Lower leg skin (tissue), 4 donors: Measurements from ENCODE around the gene DENND1A. TPM values are rescaled to one million over a fixed set of nuclear protein-coding genes. Genes with fewer than 3 reads are reported as not detected.

Experiments used
- DNase-seq, 2 donors: peaks; one replicate each; pipeline ENCODE4 v3.0.0-alpha.2; 2019; ENCODE audit warnings: low spot score in 2 of 2
- H3K4me3 ChIP-seq: fragments of 200-600 bp; sonication (generic); 2 replicates; pipeline ENCODE4 v1.5.1; 2017; ENCODE audit warnings: mild to moderate bottlenecking, low read depth; ENCODE audit not compliant: poor library complexity, severe bottlenecking
- POLR2A ChIP-seq, 2 donors: fragments of 450-650 bp; IDR thresholded peaks; one replicate each; pipeline ENCODE4 v1.6.1; 2016 to 2017; ENCODE audit warnings: antibody characterized with exemption in 2 of 2, mild to moderate bottlenecking in 1 of 2, moderate library complexity in 1 of 2
- WGBS, 2 donors: methylation state at CpG; one replicate each; pipeline ENCODE4 v1.1.5; 2018; 5-methylcytosine and 5-hydroxymethylcytosine counted together
- intact Hi-C: fragments of 100-400 bp; cut with DNase I; formaldehyde crosslinking; loops from one replicate; pipeline ENCODE4 v1.15.0; 2023; ENCODE audit warnings: low total_unique reads
- total RNA-seq, 4 donors: library from RNA; depleted of rRNA; stranded (reverse); fragments of >200 nt; gene quantifications; one replicate each; pipeline ENCODE4 v1.1.0, GENCODE V29; 2016
- TF ChIP-seq, protein P1 (sequence below), 3 donors: fragments of 450-650 bp; IDR thresholded peaks; one replicate each; pipeline ENCODE4 v1.5.1; 2016; ENCODE audit warnings: antibody characterized with exemption in 3 of 3, mild to moderate bottlenecking in 3 of 3, moderate library complexity in 2 of 3

DENND1A gene
- total RNA-seq, 4 donors from 2014 or later: 6.5 to 16.3 (median 12.3) TPM

DNA sequence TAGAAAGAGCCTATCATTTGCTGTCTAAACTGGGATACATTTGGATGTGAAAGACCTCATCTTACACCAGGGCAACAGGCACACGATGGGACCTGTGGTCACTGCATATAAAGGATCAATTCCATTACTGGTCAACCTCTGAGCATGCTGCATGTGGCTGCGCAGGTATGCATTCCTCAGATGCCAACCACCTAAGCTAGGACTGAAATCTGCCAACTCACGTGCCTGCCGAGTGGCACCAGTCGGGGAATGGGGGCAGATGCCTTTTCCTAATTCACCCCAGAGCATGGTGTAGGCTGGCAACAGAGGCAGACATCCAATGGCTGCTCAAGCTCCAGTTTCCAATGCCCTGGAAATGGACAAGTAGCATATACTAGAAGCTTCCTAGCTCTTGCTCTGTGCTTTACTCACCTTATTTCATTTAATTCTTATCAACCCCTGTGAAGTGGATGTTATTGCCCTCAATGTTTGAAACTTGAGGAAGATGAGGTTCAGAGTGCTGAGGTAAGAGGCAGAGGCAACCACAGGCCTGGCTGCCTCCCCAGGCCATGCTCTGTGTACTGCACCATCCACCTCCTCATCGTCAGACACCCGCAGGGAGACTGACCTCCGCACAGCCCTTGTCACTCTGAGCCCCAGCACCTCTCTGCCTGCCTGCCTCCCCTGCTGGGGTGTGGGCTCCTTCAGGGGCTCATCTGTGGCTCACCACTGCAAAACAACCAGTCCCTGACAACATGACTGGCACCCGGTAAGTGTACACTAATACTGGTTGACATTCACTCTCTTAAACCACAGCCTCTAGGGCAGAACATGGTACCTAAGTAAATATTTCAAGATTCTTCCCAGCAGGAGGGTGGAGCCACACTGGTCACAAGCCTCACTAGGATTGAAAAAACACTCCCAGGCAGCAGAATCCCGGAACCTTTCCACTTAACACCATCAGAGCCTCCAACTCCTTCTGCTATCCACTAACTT, 345.4 kb downstream of the DENND1A start:
- DNase-seq: no peak
- 93 to 94% methylated on average over 10 of the region's 10 CpGs for WGBS, 2 donors
- H3K4me3 ChIP-seq: no peak overlapping the region
- intact Hi-C loops: no loop called here
- TF ChIP-seq, protein P1, sequence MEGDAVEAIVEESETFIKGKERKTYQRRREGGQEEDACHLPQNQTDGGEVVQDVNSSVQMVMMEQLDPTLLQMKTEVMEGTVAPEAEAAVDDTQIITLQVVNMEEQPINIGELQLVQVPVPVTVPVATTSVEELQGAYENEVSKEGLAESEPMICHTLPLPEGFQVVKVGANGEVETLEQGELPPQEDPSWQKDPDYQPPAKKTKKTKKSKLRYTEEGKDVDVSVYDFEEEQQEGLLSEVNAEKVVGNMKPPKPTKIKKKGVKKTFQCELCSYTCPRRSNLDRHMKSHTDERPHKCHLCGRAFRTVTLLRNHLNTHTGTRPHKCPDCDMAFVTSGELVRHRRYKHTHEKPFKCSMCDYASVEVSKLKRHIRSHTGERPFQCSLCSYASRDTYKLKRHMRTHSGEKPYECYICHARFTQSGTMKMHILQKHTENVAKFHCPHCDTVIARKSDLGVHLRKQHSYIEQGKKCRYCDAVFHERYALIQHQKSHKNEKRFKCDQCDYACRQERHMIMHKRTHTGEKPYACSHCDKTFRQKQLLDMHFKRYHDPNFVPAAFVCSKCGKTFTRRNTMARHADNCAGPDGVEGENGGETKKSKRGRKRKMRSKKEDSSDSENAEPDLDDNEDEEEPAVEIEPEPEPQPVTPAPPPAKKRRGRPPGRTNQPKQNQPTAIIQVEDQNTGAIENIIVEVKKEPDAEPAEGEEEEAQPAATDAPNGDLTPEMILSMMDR (IDR thresholded peaks at IDR 0.05): no peak
- TF ChIP-seq POLR2A (IDR thresholded peaks at IDR 0.05): no peak

- no peak overlapping the region for H3K4me3 ChIP-seq
- 94% methylated on average over 2 of the region's 2 CpGs for WGBS, 2 donors
- no peak for DNase-seq
- no peak for TF ChIP-seq POLR2A (IDR thresholded peaks at IDR 0.05)
- TF ChIP-seq, protein P1 (IDR thresholded peaks at IDR 0.05): no peak
- intact Hi-C loops: no loop called here
Measured at GRCh38 chr9:123583646-123584045, 346.3 kb downstream of the DENND1A start.

DNA sequence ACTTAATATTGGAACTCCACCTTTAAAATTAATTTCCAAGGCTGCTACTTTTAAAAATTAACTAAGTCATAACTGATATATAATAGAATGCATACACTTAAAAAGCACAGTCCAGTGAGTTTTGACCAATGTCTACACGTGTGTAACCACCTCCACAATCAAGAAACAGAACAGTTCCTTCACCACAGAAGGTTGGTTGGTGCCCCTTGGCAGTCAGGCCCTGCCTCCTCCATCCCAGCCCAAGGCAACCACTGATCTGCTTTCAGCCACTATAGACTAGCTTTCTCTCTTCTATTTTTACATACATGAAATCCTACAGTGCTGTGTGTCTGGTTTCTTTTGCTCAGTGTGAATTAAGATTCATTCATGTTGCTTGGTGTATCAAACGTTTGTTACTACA, 358.7 kb downstream of the DENND1A start:
- TF ChIP-seq POLR2A (IDR thresholded peaks at IDR 0.05): no peak
- TF ChIP-seq, protein P1 (IDR thresholded peaks at IDR 0.05): no peak
- no peak for DNase-seq
- no peak overlapping the region for H3K4me3 ChIP-seq
- intact Hi-C loops: no loop called here
- 74 to 79% methylated on average over 2 of the region's 2 CpGs for WGBS, 2 donors

DNA sequence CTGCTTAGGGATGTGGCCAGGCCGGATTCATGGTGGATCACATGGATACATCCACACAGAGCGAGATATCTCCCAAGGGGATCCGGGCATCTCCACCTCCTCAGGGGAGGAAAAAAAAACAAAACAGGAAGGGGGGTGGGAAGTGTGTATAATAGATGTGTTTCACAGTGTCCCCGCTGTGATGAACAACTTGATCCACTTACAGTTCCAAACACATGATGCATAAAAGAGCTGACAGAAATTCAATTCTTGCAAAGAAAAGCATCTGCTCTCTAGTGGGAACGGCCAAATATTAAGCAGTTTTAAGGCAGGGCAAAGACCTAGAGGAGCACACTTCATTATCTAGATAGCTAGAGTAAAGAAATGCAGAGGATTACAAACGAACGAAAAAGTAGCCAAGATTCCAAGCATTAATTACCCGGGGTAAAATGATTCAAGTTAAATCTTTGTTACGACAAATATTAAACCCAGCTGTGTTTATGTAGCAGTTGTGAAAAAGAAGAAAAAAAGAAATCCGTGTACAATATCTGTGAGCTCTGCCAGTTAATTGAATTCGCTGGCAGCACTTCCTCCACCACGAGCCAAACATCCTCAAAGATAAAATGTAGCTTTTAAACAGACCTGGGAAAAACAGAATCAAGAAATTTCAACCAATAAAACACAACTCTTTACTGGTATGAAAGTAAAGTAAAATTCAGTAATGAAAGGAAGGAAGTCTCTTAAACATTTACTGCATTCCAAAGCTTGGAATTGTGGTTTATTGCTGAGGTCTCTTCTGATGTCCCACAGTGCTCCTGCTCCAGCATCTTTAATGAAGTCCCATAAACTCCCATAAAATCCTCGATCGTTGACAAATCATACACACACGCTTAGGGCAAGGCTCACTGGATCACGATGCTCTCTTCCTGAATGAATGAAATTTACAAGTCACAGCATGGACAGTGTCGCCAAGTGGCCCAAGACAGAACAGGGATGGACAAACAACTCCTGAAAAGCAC, 360.9 kb downstream of the DENND1A start:
- no peak overlapping the region for H3K4me3 ChIP-seq
- intact Hi-C loops: no loop called here
- peak in 1 of 2 donors; percentile 16 for DNase-seq
- TF ChIP-seq, protein P1 (IDR thresholded peaks at IDR 0.05): no peak
- no peak for TF ChIP-seq POLR2A (IDR thresholded peaks at IDR 0.05)
- WGBS, 2 donors: 29 to 31% methylated on average over 17 of the region's 17 CpGs

DNA sequence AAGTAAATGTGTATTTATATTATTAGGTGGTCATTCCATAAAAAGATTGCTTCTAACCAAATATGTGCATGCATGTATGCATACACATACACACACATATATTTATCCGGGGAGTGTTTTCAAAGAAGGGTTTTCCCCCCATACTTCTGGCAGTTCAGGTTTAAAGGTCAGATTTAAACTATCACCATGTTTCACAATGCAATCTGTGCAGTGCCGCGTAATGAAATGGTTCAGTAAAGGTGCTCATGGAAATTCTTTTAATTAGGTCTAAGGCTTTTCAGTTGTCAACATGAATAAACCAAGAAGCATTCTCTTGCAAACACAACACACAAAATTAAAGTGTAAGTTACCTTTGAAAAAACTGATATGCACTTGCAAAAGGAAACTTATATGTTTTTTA, 362.9 kb downstream of the DENND1A start:
- 94 to 99% methylated on average over 3 of the region's 3 CpGs for WGBS, 2 donors

More for the DNA sequence above, 362.9 kb downstream of the DENND1A start:
- no peak for DNase-seq
- intact Hi-C loops: no loop called here
- no peak overlapping the region for H3K4me3 ChIP-seq
- no peak for TF ChIP-seq POLR2A (IDR thresholded peaks at IDR 0.05)
- TF ChIP-seq, protein P1 (IDR thresholded peaks at IDR 0.05): no peak
